NCI-H345 (cell line): ENCODE results near the gene PSMB1.
"Not testable (repeated sequence)": the region's sequence is repeated elsewhere in the genome, so short reads cannot be mapped to it uniquely, and the experiment has no call there.

Source experiments
- DNase-seq: peaks from one replicate; lab custom pipeline; 2025; lab: John Stamatoyannopoulos, UW

Gene PSMB1

DNA sequence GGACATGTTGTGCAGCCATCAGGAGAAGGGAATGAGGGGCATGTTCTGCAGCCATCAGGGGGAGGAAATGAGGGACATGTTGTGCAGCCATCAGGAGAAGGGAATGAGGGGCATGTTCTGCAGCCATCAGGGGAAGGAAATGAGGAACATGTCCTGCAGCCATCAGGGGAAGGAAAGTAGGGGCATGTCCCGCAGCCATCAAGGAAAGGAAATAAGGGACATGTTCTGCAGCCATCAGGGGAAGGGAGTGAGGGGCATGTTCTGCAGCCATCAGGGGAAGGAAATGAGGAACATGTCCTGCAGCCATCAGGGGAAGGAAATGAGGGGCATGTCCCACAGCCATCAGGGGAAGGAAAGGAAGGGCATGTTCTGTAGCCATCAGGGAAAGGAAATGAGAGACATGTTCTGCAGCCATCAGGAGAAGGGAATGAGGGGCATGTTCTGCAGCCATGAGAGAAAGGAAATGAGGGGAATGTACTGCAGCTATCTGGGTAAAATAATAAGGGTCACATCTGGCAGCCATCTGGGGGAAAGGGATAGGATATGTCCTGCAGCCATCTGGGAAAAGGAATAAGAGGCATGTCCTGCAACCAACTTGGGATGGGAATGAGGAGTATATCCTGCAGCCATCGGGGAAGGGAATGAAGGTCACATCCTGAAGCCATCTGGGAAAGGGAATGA is 50.2 kb downstream of the PSMB1 start:
- not testable (repeated sequence) for DNase-seq

DNA sequence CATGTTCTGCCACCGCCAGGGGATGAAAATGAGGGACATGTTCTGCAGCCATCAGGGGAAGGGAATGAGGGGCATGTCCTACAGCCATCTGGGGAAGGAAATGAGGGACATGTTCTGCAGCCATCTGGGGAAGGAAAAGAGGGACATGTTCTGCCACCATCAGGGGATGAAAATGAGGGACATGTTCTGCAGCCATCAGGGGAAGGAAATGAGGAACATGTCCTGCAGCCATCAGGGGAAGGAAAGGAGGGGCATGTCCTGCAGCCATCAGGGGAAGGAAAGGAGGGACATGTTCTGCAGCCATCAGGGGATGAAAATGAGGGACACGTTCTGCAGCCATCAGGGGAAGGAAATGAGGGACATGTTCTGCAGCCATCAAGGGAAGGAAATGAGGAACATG is 50.8 kb downstream of the PSMB1 start:
- DNase-seq = not testable (repeated sequence)

- DNase-seq = no peak
These were observed 52.0 kb downstream of the PSMB1 start for GRCh38 chr6:170500955-170501590.

DNA sequence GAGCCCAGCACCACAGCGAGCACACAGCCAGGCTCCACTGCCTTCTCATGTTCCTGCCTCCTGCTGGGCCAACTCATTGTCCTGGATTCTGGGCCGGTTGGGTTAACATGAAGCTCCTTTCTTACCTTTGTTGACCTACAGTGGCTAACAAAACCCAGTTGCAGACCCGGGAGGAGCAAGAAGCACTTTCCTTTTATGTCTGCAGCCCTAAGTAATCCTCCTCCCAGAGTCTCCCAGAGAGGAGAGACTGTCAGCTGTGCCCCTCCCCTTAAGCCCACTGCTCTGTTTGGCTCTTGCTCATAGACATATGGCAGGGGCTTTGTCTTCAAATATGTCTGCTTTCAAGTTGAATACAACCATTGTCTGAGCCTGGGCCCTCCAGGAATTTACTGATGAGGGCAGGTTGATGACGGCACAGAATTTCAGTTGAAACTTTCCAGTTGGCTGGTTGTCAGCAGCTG is 55.2 kb downstream of the PSMB1 start:
- peak; percentile 94 for DNase-seq

- DNase-seq = no peak
These were observed 59.8 kb downstream of the PSMB1 start for GRCh38 chr6:170493354-170493753.

DNA sequence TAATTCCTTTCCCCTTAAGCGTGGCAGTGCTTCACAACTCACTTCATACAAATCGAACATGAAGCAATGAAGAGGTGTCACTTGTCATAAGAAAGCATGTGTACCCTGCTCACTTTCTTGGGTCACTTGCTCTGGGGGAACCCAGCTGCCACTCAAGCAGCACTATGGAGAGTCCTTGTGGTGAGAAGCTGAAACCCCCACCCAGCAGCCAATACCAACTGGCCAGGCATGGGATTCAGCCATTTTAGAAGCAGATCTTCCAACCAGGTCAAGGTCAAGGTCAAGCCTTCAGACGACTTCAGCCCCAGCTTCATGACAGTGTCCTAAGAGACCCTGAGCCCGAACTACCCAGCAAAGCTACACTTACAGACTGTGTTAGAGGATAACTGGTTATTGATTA is 62.8 kb downstream of the PSMB1 start:
- DNase-seq = no peak

DNA sequence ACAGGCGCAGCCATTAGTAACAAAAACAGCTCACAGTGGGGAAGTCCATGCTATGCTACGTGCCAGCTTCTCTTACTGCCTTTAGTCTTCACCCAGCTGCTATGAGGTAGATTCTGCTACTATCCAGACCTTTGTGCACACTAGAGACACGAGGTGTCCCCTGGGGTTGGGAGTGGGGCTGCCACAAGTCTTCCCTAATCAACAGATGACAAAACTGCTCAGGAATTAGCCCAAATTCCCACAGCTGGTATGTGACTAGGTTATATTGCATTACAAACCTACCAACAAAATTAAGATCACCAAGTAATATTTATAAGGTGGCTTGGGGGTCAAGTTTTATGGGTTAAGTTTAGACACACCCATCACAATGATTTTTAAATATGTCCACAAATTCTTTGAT is 63.3 kb downstream of the PSMB1 start:
- no peak for DNase-seq

- DNase-seq = no peak
These were observed 65.3 kb downstream of the PSMB1 start for GRCh38 chr6:170487707-170488329.

- DNase-seq = no peak
These were observed 67.9 kb downstream of the PSMB1 start for GRCh38 chr6:170485159-170485558.
